HG03045 (cell line): ENCODE data around the gene CEBPZ.
"Not testable (repeated sequence)": the region's sequence is repeated elsewhere in the genome, so short reads cannot be mapped to it uniquely, and the experiment has no call there.

Experiments used
- ATAC-seq: cut with Tn5 transposase; IDR thresholded peaks from one replicate; pipeline ENCODE4 v1.9.1; 2021; ENCODE audit warnings: mild to moderate bottlenecking, moderate library complexity; ENCODE audit not compliant: unreplicated experiment

CEBPZ gene

GRCh38 chr2:37231241-37232130 lies at the start of gene CEBPZ, which contains the start of gene NDUFAF7:
Gene CEBPZ, minus strand, starts transcription at chr2:37231596. Its CDS starts 29 bp downstream, at chr2:37231567.
Gene NDUFAF7, plus strand, starts transcription at chr2:37231658. Its CDS starts 48 bp downstream, at chr2:37231706.
- peak; percentile 96 for ATAC-seq

GRCh38 chr2:37276291-37276690 lies 44.9 kb upstream of the CEBPZ start:
- ATAC-seq, result no peak

- ATAC-seq, result no peak
These were observed 43.1 kb upstream of the CEBPZ start for GRCh38 chr2:37274359-37274965.

- no peak for ATAC-seq
These were observed 40.1 kb upstream of the CEBPZ start for GRCh38 chr2:37271376-37272067.

- ATAC-seq, result no peak
These were observed 36.7 kb upstream of the CEBPZ start for GRCh38 chr2:37268111-37268510.

- ATAC-seq, result no peak
These were observed 36.3 kb upstream of the CEBPZ start for GRCh38 chr2:37267685-37268084.

GRCh38 chr2:37263839-37264238 lies 32.4 kb upstream of the CEBPZ start:
- no peak for ATAC-seq

GRCh38 chr2:37262522-37262921 lies 31.1 kb upstream of the CEBPZ start:
- no peak for ATAC-seq

- ATAC-seq, result no peak
These were observed 19.7 kb upstream of the CEBPZ start for GRCh38 chr2:37250869-37251740.

GRCh38 chr2:37246205-37246604 lies 14.8 kb upstream of the CEBPZ start:
- no peak for ATAC-seq

- ATAC-seq, result no peak
These were observed 13.4 kb upstream of the CEBPZ start for GRCh38 chr2:37244755-37245154.

- no peak for ATAC-seq
These were observed 12.6 kb upstream of the CEBPZ start for GRCh38 chr2:37244017-37244416.

- ATAC-seq, result no peak
These were observed 12.0 kb upstream of the CEBPZ start for GRCh38 chr2:37243435-37243834.

- ATAC-seq, result no peak
These were observed 936 bp upstream of the CEBPZ start for GRCh38 chr2:37232131-37232933.

- ATAC-seq, result no peak
These were observed 815 bp downstream of the CEBPZ start for GRCh38 chr2:37230581-37230980.

- ATAC-seq, result no peak
These were observed 2.6 kb downstream of the CEBPZ start for GRCh38 chr2:37228788-37229187.

- no peak for ATAC-seq
These were observed 4.5 kb downstream of the CEBPZ start for GRCh38 chr2:37226863-37227262.

GRCh38 chr2:37225129-37225528 lies 6.3 kb downstream of the CEBPZ start:
- not testable (repeated sequence) for ATAC-seq

- no peak for ATAC-seq
These were observed 7.3 kb downstream of the CEBPZ start for GRCh38 chr2:37224063-37224462.

GRCh38 chr2:37223131-37223530 lies 8.3 kb downstream of the CEBPZ start:
- ATAC-seq, result no peak
